Ammon's horn (tissue), 1 donor: Measurements from ENCODE around the gene ADGRV1.
"Not testable (repeated sequence)": the region's sequence is repeated elsewhere in the genome, so short reads cannot be mapped to it uniquely, and the experiment has no call there.

Experiments used
- DNase-seq: peaks from one replicate; pipeline ENCODE4 v3.0.0-alpha.2; 2016; ENCODE audit warnings: low spot score

Gene ADGRV1

GRCh38 chr5:90948969-90949368, 390.4 kb downstream of the ADGRV1 start:
- no peak for DNase-seq

GRCh38 chr5:90949469-90950358, 391.1 kb downstream of the ADGRV1 start:
- DNase-seq, result no peak

- no peak for DNase-seq
Measured at GRCh38 chr5:90955001-90955635, 396.5 kb downstream of the ADGRV1 start.

- DNase-seq, result no peak
Measured at GRCh38 chr5:90956511-90957097, 398.0 kb downstream of the ADGRV1 start.

- no peak for DNase-seq
Measured at GRCh38 chr5:90957906-90958305, 399.3 kb downstream of the ADGRV1 start.

- no peak for DNase-seq
Measured at GRCh38 chr5:90959262-90959661, 400.7 kb downstream of the ADGRV1 start.

GRCh38 chr5:90962481-90962880, 403.9 kb downstream of the ADGRV1 start:
- DNase-seq, result no peak

GRCh38 chr5:90965110-90965685, 406.6 kb downstream of the ADGRV1 start:
- DNase-seq, result no peak

- DNase-seq, result no peak
Measured at GRCh38 chr5:90967443-90967842, 408.8 kb downstream of the ADGRV1 start.

GRCh38 chr5:90967851-90968250, 409.3 kb downstream of the ADGRV1 start:
- no peak for DNase-seq

GRCh38 chr5:90968319-90968718, 409.7 kb downstream of the ADGRV1 start:
- DNase-seq, result no peak

GRCh38 chr5:90969945-90970344, 411.3 kb downstream of the ADGRV1 start:
- DNase-seq, result not testable (repeated sequence)

GRCh38 chr5:90981177-90981576, 422.6 kb downstream of the ADGRV1 start:
- no peak for DNase-seq

GRCh38 chr5:90981821-90982220, 423.2 kb downstream of the ADGRV1 start:
- no peak for DNase-seq

GRCh38 chr5:90982576-90982975, 424.0 kb downstream of the ADGRV1 start:
- DNase-seq, result no peak

GRCh38 chr5:90983148-90983547, 424.6 kb downstream of the ADGRV1 start:
- no peak for DNase-seq

- no peak for DNase-seq
Measured at GRCh38 chr5:90983711-90984124, 425.1 kb downstream of the ADGRV1 start.

GRCh38 chr5:90985341-90985740, 426.7 kb downstream of the ADGRV1 start:
- DNase-seq, result no peak

- DNase-seq, result no peak
Measured at GRCh38 chr5:90987726-90988125, 429.1 kb downstream of the ADGRV1 start.

GRCh38 chr5:90991201-90991600, 432.6 kb downstream of the ADGRV1 start:
- no peak for DNase-seq

GRCh38 chr5:90994796-90995195, 436.2 kb downstream of the ADGRV1 start:
- DNase-seq, result no peak

GRCh38 chr5:90996089-90996488, 437.5 kb downstream of the ADGRV1 start:
- DNase-seq, result no peak

- no peak for DNase-seq
Measured at GRCh38 chr5:90997082-90997481, 438.5 kb downstream of the ADGRV1 start.
